IPS-NIHi11 (cell line): ENCODE results near the gene LGR5.

Source experiments
- DNase-seq: peaks from one replicate; pipeline ENCODE4 v3.0.0; 2012; ENCODE audit warnings: mixed read lengths, low spot score

LGR5 gene

DNA sequence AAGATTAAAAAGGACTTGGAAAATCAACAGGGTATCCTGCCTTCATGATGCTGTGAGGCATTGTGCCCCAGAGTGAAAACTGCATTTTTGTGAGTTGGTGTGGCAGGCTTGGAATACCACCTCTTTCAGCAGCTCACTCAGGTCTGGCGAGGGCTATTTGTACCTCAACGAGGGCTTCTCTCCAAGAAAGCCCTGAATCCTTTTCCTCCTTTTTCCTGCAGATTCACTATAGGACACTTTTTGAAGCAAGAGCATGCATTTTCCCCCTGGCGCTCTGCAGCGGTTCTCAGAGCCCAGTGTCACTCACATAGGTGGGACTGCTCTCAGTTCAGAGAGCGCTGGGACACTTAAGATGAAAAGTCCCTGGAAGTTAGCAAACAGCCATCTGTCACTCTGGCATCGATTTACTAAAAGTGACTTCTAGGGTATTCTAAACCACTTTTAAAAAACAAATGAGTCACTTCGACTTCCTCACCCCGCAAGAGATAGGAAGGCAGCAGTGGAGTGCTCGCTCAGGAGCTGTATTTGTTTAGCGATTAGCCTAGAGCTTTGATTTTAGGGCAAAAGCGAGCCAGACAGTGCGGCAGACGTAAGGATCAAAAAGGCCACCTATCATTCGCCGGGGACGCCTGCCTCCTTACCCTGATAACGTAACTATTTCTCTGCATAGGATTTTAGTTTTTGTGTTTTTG, 782 bp upstream of the LGR5 start:
- peak; percentile 17 for DNase-seq

- DNase-seq: no peak
These were observed 311 bp upstream of the LGR5 start for GRCh38 chr12:71439362-71439612.

DNA sequence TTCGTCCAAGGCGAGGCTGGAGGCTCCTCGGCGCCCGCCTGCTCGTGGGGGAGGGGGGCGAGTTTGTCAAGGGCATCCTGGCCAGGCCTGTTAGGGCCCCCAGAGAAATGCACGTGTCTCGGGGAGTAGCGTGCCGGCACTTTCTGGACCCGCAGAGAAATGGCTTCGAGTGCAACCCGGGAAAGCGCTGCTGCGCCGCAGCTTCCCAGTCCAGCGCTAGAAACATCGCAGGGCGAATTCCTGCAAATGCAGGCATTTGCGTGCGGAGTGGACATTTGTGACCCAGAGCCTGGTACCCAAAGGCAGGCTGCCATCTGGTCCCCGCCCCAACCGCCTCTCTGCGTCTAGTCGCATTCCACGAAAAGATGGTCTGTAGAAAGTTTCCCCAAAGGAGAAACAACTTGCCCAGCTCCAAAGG, 756 bp downstream of the LGR5 start:
- DNase-seq: peak; percentile 15

DNA sequence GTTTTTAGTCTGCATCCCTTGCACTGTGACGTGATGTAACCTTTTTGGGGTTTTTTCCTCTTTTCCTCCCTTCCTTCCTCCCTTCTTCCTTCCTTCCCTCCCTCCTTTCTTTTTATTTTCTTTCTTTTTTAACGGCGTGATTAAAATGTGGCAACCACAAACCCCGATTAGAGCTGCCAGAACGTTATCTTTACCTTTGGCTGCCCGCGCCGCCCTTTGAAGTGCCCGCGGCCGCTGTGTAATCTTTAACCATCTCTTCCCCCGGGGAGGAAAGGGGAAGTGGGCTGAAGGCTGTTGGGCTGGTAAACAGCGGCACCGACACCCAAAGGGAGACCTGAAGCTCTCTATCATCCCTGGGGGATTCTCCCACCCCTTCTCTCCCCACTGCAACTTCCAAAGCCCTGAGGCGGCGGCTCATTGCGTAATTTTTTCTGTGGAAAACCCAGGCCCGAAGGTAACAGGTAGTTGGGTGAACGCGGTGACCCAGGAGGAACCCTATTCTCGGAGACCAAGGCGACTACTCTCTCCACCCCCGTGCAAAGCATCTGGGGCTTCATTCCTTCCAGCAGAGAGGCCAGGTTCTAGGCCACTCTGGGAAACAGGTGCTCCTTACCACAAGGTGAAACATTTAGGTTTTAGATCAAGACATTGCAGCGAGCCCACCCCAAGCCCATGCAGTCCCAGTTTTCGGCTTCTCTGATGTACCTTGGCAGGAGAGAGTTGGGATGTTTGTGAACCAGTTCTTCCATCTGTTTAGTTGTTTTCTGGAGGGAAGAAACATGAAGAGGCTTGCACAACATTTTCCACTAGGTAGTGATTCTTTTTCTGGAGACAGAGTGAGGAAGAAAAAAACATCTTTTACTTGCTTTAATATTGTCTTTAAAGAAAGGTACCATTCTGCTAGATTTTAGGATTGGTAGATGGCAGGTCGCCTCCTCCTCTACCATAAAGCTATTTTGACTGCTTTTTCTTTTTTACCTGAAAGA, 1.5 kb downstream of the LGR5 start:
- DNase-seq: no peak

- DNase-seq: no peak
These were observed 2.4 kb downstream of the LGR5 start for GRCh38 chr12:71441836-71442566.

DNA sequence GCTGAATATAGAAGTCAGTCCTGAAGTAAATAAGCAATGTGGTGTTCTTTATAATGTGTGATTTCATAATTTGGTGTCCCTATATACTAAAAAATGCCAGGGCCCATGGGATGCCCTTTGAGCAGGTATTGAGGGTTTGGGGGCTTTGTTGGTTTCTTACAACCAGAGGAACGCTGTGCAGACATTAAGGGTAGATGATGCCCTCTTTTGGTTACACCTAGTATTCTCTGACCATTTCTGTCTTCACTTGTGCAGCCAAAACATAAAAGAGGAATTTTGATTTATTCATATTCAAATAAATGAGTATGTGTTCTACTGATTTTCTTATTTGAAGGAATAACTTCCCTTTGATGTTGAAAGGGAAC, 3.0 kb downstream of the LGR5 start:
- DNase-seq: no peak

DNA sequence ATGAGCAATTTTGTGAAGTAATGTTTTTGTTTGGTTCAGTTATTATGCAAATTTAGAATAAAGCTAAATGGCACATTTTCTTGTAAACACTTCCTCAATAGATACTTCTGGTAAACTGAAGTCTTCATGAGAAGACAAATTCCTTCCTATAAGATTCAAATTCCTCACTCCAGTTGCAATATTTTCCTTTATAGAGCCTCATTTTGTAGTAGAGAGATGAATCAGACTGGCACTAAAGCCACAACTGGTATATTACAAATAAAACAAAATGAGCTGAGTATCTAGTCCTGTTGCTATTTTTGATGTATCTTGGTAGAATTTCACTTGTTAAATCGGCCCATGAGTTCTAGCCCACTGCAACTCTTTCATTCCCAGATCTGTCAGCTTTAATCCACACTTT, 5.5 kb downstream of the LGR5 start:
- DNase-seq: no peak

DNA sequence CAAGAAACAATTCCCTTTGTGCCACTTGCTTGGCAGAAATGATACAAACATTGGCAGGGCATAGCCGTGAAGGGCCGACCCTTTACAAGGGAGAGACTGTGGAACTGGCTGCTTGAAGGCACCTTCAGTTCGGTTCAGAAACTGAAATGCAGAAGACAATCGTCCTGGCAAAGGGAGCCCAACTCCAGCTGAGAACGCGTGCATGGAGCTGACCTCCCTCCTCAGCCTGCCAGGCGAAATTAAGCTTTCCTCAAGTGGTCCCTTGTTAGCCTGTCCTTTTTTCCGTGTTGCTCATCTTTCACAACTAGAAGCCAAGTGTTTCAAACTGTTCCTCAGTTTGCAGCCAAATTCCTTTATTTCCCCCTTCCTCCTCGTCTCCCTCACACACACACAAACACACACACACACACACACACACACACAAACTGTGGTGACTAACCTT, 8.1 kb downstream of the LGR5 start:
- no peak for DNase-seq

DNA sequence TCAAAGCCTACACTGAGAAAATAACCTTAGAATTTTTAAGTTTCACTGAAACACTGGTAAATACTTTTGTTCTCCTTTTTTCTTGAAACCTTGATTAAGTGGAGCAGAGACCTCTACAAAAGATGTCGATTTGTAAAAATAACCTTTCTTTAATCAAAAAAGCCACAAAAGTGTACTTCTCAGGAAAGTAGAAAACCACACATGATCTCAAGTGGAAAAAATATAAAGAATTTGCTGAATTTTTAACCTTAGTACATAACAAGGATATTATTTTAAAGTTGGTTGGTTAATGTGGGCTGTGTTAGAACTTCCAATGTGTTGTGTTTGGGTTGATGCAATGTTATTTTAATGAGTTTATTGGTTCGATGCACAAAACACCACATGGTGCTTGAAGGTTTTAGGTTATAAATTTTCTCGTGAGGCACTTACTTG, 8.6 kb downstream of the LGR5 start:
- no peak for DNase-seq

- DNase-seq: no peak
These were observed 9.9 kb downstream of the LGR5 start for GRCh38 chr12:71449373-71450070.

DNA sequence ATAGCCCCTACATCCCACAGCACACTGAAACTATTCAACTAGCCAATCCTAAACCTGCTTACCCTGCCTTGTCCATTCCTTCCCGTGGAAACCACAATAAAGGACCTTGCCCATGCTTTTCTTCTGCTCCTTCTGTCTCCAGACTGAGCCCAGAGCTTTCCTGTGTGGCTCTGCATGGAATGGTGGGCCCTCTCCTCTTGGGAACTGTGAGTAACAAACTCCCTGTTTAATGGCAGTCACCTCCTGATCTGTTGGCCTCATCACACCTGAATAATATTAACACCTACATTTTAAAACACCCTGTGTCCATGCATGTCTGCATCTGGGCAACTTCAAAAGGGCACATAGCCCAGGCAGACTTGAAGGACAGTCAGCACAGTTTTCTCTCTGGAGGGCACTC, 12.4 kb downstream of the LGR5 start:
- no peak for DNase-seq

GRCh38 chr12:71455028-71455737, 15.6 kb downstream of the LGR5 start:
- DNase-seq: peak; percentile 18

DNA sequence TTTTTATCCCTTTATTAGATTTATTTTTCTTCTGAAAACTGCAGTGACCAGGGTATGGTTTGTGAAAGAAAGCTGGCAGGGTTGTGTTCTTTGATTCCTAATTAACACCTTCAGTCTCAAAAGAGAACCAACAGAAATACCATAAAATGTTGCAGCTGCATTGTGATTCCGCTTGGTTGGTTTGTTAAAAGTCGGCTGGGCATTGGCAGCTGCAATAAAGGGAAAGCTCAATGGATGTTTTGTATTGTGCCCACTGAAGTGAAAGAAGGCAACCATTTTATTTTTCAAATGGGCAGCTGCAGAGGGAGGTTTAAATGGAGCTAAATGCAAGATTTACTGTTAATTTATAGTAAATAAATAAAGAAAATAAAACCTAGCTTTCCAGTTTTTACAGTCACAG, 16.7 kb downstream of the LGR5 start:
- DNase-seq: peak; percentile 30

- DNase-seq: no peak
These were observed 17.4 kb downstream of the LGR5 start for GRCh38 chr12:71456990-71457389.

DNA sequence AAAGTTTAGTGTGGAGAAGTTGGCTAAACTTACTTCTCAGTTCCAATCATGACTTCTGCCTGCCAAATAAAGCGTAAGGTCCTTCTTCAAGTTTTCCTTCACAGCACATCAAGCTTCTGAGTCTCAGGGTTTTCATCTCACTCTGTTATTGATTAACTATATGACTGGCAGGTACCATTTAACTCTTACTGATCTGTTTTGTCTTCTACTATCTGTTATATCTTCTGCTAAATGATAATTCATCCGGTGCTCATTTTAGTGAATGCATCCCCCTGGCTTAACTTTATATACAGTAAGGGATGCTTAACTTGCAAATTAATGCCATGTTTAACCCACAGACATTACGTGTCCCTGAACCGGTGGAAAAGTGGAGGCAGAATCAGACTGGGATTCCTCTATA, 20.7 kb downstream of the LGR5 start:
- no peak for DNase-seq

DNA sequence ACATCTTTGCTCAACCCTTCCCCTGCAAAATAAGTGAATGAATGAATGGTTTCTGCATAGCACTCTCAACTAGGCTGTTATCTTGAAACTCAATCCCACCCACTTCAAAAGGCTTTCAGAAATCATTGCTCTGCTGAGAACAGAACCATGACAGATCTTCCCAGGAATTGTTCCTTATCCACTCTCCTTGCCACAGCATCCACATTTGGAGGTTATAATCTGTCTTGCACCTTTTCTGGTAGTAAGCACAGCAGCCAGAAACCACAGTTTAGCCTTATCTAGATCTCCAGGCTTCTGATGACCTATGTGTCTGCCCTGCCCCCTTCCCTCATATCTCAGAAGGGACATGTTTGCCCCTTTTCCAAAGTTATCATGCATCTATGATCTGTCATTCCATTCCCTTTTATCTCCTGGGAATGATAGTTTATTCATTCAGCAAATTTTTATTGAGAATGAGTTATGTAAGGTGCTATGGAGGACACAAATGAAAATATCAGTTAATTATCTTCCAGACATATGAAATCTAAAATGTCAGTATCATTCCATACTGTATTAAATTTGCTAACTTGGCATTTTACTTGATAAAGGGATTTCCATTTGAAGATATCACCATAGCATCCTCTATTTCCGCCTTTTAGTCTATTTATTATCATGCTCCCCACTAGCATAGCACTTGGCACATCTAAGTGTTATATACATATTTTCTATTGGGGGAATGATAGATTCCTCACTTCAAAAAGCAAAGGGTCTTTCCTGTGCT, 21.4 kb downstream of the LGR5 start:
- DNase-seq: no peak

GRCh38 chr12:71461787-71462328, 22.3 kb downstream of the LGR5 start:
- no peak for DNase-seq

- no peak for DNase-seq
These were observed 26.2 kb downstream of the LGR5 start for GRCh38 chr12:71465796-71466195.

GRCh38 chr12:71469258-71469750, 29.7 kb downstream of the LGR5 start:
- peak; percentile 23 for DNase-seq

DNA sequence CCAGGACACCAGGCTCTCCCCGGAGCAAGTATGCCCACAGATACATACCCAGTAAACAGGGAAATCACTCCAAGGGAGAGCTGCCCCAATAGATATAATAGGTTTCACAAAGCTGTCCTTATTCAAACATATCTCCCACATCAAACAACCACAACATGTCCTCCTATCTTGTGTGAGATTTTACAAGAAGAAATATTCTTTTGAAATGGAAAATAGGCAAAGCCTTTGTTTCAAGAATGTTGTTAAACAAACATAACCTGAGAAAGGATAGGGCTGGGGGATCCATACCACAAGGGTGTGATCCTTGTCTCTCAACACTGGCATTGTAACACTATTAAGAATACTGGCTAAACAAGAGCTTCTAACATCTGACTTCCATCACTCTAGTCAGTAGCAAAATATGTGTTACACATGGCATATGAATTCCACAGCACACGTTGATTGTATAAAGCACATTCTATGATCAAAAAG, 32.9 kb downstream of the LGR5 start:
- no peak for DNase-seq
